Measurements from ENCODE around the gene CEP128. TPM values are rescaled to one million over a fixed set of nuclear protein-coding genes. Genes with fewer than 3 reads are reported as not detected.

Gene CEP128
- total and polyA plus RNA-seq, 3 donors from 2014 or later = 8.5 to 30.9 (median 15.3) TPM

DNA sequence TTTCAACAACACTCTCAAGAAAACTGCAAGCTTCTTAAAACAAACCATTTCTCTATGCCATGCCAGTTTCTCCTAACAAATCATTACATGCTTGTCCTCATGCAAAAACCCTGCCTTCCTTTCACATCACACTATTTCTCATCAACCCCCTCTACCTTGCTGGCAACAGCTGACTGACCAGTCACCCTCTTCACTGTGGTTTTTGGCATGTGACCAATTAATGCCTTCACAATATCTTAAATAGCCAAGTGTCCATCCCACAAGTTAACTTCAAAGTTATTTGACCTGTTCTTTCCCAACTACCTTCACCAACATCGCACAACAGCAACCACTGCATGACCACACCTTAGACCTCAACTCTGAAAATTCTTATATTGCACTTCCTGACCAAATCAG, 159.6 kb downstream of the CEP128 start:
- no peaks in the 10 kb centered on the region for H3K27me3 ChIP-seq
- H3K27ac ChIP-seq = no peak overlapping the region
- intact Hi-C loops (cut with DNase I; ENCODE audit: low total_unique reads) = no loop called here
- WGBS, 2 donors = 86 to 90% methylated on average over 1 of the region's 1 CpG
- no peaks in the 10 kb centered on the region for H3K9me3 ChIP-seq
- no peak overlapping the region for H3K4me3 ChIP-seq
- TF ChIP-seq POLR2A (IDR thresholded peaks at IDR 0.05) (no peak), CTCF (IDR thresholded peaks at IDR 0.05) (no peak)
- no peaks in the 10 kb centered on the region for H3K4me1 ChIP-seq
- H3K36me3 ChIP-seq (ENCODE audit: low read depth, missing control alignments) = no peaks in the 10 kb centered on the region
- DNase-seq = no peak

- Histone ChIP-seq H3K4me1 (no peaks in the 10 kb centered on the region), H3K27me3 (no peaks in the 10 kb centered on the region), H3K4me3 (no peak overlapping the region), H3K9me3 (no peaks in the 10 kb centered on the region), H3K36me3 (ENCODE audit: low read depth, missing control alignments) (no peaks in the 10 kb centered on the region), H3K27ac (no peak overlapping the region)
- intact Hi-C loops (cut with DNase I; ENCODE audit: low total_unique reads) = no loop called here
- TF ChIP-seq CTCF (IDR thresholded peaks at IDR 0.05) (no peak), POLR2A (IDR thresholded peaks at IDR 0.05) (no peak)
- WGBS, 2 donors = 45 to 100% methylated on average over 1 of the region's 1 CpG
- no peak for DNase-seq
These were observed 161.0 kb downstream of the CEP128 start for GRCh38 chr14:80780500-80780899.

DNA sequence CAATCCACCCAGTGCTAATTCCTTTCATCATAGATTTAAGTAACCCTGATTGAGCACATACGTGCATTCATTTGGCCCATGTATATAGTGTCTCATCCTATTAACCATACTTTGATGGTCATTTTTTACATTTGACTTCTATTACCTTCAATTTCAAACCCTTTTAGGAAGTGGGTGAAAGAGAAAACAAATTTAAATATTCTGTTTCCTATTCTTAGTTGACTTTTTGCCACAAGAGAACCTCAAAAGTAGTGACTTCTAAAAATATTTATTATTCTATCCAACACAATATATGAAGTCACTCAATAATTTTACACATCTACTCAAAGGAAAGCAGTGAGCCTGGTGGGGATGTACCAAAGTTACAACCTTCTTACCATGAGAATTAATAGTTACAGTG, 164.9 kb downstream of the CEP128 start:
- H3K27me3 ChIP-seq = no peaks in the 10 kb centered on the region
- H3K4me3 ChIP-seq = no peak overlapping the region
- DNase-seq = no peak
- no peaks in the 10 kb centered on the region for H3K36me3 ChIP-seq (ENCODE audit: low read depth, missing control alignments)
- intact Hi-C loops (cut with DNase I; ENCODE audit: low total_unique reads) = no loop called here
- no peak for TF ChIP-seq POLR2A (IDR thresholded peaks at IDR 0.05)
- TF ChIP-seq CTCF (IDR thresholded peaks at IDR 0.05) = no peak
- H3K27ac ChIP-seq = no peak overlapping the region
- H3K4me1 ChIP-seq = no peaks in the 10 kb centered on the region
- 94 to 100% methylated on average over 1 of the region's 1 CpG for WGBS, 2 donors
- no peaks in the 10 kb centered on the region for H3K9me3 ChIP-seq

DNA sequence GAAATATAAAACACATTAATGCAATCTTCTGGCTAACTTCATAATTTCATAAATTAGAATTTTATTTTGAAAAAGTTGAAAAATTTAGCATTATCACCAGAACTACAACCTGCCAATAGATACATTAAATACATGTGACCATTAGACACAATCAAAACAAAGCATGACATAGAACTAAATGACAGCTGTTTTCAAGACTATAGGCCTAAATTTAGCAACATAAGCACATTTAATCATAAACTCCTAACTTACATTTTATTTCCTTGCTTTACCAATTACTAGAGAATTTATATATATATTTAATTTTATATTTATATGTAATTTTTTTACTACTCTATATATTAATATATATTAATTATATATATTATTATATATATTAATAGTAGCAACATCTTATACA, 165.4 kb downstream of the CEP128 start:
- Histone ChIP-seq H3K4me3 (no peak overlapping the region), H3K27ac (no peak overlapping the region), H3K9me3 (no peaks in the 10 kb centered on the region), H3K36me3 (ENCODE audit: low read depth, missing control alignments) (no peaks in the 10 kb centered on the region), H3K27me3 (no peaks in the 10 kb centered on the region), H3K4me1 (no peaks in the 10 kb centered on the region)
- DNase-seq = no peak
- intact Hi-C loops (cut with DNase I; ENCODE audit: low total_unique reads) = no loop called here
- no peak for TF ChIP-seq POLR2A (IDR thresholded peaks at IDR 0.05)
- no peak for TF ChIP-seq CTCF (IDR thresholded peaks at IDR 0.05)

DNA sequence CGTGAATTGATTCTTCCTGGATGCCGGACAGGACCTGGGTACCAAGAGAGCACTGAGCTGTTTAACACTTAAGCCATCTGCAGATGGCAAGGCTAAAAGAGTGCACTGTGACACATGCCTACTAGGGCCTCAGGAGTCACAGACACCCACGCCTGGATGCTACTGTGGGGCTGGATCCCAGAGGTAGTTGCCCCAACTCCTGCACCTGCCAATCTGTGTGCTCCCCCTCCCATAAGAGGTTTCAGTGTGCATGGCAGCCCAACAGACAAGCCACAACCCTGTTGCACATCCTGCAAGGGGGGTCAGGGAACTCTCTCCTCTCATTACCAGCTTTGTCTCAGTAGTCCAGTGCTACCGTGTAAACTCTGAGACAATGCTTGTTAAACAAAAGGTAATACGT, 169.0 kb downstream of the CEP128 start:
- intact Hi-C loops (cut with DNase I; ENCODE audit: low total_unique reads) = no loop called here
- Histone ChIP-seq H3K9me3 (no peaks in the 10 kb centered on the region), H3K36me3 (ENCODE audit: low read depth, missing control alignments) (no peaks in the 10 kb centered on the region), H3K4me1 (no peaks in the 10 kb centered on the region), H3K27me3 (no peaks in the 10 kb centered on the region), H3K27ac (no peak overlapping the region), H3K4me3 (no peak overlapping the region)
- WGBS, 2 donors = 82 to 90% methylated on average over 4 to 5 of the region's 5 CpGs
- DNase-seq = no peak
- TF ChIP-seq CTCF (IDR thresholded peaks at IDR 0.05) = no peak
- no peak for TF ChIP-seq POLR2A (IDR thresholded peaks at IDR 0.05)
